ENCODE data around the gene SLC29A4. TPM values are rescaled to one million over a fixed set of nuclear protein-coding genes. Genes with fewer than 3 reads are reported as not detected.
"Not testable (repeated sequence)": the region's sequence is repeated elsewhere in the genome, so short reads cannot be mapped to it uniquely, and the experiment has no call there.

SLC29A4 gene
- total RNA-seq, 1 experiment from 2014 or later: 43.1 TPM

DNA sequence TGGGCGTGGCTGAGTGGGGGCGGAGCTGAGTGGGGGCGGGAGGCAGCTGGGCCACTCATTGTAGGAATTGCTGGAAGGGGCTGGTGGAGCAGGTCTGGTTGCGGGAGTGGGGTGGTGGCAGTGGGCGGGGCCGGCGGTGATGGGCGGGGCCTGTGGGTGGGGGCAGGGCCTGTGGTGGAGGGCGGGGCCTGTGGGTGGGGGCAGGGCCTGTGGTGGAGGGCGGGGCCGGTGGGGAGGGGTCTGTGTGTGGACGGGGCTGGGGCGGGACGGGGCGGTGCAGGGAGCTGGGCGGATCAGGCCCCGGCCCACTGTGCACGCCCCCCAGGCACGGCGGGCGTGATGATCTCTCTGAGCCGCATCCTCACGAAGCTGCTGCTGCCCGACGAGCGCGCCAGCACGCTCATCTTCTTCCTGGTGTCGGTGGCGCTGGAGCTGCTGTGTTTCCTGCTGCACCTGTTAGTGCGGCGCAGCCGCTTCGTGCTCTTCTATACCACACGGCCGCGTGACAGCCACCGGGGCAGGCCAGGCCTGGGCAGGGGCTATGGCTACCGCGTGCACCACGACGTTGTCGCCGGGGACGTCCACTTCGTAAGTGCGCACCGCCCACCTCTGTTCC lies 14.0 kb downstream of the SLC29A4 start:
- peaks cover 15% of the 10 kb centered on the region; the same call in 1 of the 2 replicates for H3K36me3 ChIP-seq
- no peak overlapping the region for H3K4me3 ChIP-seq
- peak in 1 of 2 experiments; percentile 37 for DNase-seq
- H3K4me1 ChIP-seq: no peaks in the 10 kb centered on the region
- no peak overlapping the region for H3K27ac ChIP-seq
- no peaks in the 10 kb centered on the region for H3K9me3 ChIP-seq (replicated peaks)
- H3K27me3 ChIP-seq: no peaks in the 10 kb centered on the region

DNA sequence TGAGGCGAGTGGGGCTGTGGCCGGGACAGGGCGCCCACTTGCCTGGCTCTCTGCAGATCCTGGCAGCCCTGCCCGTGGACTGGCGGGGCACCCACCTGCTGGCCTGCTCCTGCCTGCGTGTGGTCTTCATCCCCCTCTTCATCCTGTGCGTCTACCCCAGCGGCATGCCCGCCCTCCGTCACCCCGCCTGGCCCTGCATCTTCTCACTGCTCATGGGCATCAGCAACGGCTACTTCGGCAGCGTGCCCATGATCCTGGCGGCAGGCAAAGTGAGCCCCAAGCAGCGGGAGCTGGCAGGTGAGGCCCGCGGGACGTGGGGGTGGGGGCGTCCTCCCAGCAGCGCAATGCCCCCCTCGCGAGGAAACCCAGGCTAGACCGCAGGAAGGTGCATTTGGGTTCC lies 17.6 kb downstream of the SLC29A4 start:
- H3K27ac ChIP-seq: no peak overlapping the region

DNA sequence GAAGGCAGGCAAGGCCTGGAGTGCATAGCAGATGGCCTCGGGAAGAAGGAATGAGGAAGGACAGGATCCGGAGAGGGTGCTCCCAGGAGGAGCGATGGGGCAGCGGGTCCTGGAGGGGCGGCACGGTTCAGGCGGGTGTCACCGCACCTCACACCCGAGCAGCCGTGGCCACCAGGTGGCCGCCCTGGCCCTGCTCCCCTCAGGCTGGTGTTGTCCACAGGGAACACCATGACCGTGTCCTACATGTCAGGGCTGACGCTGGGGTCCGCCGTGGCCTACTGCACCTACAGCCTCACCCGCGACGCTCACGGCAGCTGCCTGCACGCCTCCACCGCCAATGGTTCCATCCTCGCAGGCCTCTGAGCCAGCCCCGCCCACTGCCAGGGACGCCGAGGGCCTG lies 19.8 kb downstream of the SLC29A4 start:
- Histone ChIP-seq H3K9me3 (replicated peaks) (no peaks in the 10 kb centered on the region), H3K36me3 (no peaks in the 10 kb centered on the region), H3K27me3 (no peaks in the 10 kb centered on the region), H3K4me3 (no peak overlapping the region), H3K27ac (no peak overlapping the region), H3K4me1 (no peaks in the 10 kb centered on the region)
- no peak for DNase-seq

More for the DNA sequence above, 17.6 kb downstream of the SLC29A4 start:
- no peak for DNase-seq
- Histone ChIP-seq H3K4me1 (no peaks in the 10 kb centered on the region), H3K9me3 (replicated peaks) (no peaks in the 10 kb centered on the region), H3K36me3 (no peaks in the 10 kb centered on the region), H3K27me3 (no peaks in the 10 kb centered on the region), H3K4me3 (no peak overlapping the region)

DNA sequence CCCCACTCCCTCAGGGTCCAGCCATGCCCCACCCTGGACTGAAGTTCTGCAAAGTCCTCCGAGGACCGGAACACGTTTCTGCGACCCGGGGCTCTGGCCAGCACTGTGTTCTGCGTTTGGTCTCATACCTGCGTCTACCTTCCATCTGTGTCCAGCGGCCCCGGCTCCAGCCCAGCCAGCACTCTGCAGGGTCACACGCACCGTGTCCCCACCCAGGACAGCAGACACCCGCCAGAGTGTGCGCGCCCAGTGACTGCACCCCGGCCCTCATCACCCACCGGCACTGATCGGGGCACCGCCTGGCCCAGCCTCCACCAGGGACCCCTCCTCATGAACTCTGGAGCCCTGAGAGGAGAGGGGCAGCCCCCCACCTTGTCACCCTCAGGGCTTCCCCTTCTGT lies 20.3 kb downstream of the SLC29A4 start:
- Histone ChIP-seq H3K36me3 (no peaks in the 10 kb centered on the region), H3K27ac (no peak overlapping the region), H3K4me1 (no peaks in the 10 kb centered on the region), H3K27me3 (no peaks in the 10 kb centered on the region), H3K4me3 (no peak overlapping the region), H3K9me3 (replicated peaks) (no peaks in the 10 kb centered on the region)
- no peak for DNase-seq

DNA sequence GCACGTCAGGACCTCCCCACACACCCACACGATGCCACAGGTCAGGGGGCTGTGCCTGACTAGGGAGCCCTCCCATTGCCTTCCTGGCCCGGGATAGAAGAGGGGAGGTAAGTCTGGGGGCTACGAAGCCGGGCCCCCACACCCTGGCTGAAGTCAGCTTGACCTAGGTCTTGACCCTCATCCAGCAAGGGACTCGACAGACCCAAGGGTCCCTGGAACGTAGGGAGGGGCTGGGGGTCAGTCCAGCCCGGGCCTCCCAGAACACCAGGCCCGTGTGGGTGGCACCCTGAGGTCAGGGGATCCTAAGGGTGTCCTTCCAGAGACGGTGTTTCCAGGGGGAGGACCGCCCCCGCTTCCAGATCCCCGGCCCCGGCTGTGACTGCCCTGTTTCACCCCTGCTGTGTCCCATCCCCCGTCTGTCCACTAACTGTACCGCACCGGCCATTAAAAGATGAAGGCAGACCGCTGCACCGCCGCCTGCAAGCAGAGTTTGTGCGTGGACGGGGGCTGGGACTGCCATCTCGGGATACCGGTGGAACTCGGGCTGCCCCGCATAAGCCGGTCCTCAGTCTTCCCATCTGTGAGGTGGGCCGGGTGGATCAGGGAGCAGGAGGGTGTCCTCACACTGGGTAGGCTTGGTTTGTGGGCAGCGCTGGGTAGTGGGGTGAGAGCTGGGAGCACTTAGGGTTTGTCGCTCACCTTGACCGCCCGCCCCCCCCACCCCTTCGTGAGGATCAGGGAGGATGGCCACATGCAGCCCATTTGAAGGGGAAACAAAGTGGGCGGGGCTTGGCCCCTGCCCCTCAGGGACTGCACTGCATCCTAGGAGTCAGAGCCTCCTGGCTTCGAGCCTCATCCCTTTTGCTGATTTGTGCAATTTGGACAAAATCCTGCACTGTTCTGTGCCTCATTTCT lies 21.1 kb downstream of the SLC29A4 start:
- Histone ChIP-seq H3K27ac (no peak overlapping the region), H3K4me1 (no peaks in the 10 kb centered on the region), H3K27me3 (no peaks in the 10 kb centered on the region), H3K36me3 (no peaks in the 10 kb centered on the region), H3K4me3 (no peak overlapping the region), H3K9me3 (replicated peaks) (no peaks in the 10 kb centered on the region)
- DNase-seq: no peak

DNA sequence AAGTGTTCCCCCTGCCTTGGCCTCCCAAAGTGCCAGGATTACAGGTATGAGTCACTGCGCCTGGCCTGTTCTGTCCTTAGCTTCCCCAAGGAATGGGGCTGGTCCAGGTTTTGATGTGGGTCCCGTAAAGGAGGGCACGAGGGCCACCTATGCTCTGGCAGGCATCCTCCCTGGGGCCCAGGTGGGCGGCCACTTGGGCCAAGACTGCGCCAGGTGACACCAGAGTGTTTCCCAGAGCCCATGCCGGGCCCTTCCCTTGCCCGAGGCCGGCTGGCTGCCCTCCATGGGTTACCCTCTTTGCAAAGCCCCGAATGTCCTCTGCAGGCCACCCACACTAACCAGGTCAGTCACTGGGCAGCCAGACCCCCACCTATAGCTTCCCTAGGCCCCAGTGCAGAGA lies 22.3 kb downstream of the SLC29A4 start:
- not testable (repeated sequence) for H3K27me3 ChIP-seq; H3K9me3 ChIP-seq (replicated peaks); H3K36me3 ChIP-seq; H3K27ac ChIP-seq; DNase-seq; H3K4me3 ChIP-seq; H3K4me1 ChIP-seq

DNA sequence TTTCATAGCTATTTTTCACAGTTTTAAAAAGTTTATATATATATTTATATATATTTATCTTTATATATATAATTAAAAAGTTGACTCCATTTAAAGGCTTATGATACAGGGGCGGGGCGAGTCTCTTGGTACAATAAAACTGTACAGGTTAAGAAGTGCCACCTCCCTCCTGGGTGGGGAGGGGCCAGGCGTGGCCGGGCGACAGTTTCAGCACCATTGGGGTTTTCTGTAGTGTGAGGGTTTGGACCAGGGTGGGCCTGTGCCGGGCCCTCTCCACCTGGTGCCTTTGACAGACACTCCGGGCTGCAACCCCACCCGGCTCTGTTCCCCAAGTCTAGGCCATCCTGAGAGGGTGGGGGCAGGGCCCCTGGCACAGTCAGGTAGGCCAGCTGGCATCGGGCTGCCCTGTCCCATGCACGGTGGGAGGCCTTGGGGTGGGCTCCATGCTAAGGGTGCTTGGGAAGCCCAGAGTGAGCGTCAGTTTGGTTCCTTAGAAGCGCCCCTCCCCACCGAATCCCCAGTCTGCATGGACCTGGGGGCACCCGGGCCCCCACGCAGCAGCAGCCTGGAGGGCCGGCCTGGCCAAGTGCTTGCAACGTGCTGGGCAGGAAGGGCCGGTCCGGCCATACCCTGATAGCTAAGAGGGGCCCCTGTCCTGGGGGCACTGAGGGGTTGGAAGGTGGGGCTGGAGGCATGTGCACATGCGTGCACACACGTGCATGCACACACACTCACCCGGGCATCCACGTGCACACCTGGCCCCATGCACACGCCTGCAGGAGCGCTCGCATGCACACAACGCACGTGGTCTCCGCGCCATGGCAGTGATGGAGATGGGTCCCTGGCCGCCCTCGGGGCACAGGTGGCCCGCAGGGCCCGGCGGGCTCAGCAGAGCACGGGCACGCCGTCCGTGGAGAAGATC lies 24.7 kb downstream of the SLC29A4 start:
- H3K4me3 ChIP-seq; DNase-seq; H3K27me3 ChIP-seq; H3K36me3 ChIP-seq; H3K27ac ChIP-seq; H3K4me1 ChIP-seq; H3K9me3 ChIP-seq (replicated peaks): not testable (repeated sequence)

DNA sequence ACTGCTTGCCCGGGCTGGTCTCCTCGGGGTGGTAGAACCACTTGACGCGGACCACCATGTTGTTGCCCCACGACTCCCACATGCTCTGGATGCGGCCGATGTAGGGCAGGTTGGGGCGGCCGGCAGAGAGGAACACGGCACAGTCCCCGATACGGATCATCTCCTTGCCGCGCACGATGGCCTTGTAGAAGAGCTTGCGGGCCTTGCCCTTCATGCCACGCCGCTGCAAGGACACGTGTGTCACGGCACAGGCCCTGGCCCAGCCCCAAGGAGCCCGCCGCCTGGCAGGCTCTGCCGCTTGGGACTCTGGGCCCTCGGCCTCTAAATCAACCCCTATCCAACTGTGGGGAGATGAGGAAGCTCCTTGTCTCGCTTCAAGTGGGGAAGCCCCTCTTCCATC lies 26.4 kb downstream of the SLC29A4 start:
- H3K27ac ChIP-seq: no peak overlapping the region
- no peaks in the 10 kb centered on the region for H3K9me3 ChIP-seq (replicated peaks)
- no peaks in the 10 kb centered on the region for H3K4me1 ChIP-seq
- H3K27me3 ChIP-seq: no peaks in the 10 kb centered on the region
- H3K4me3 ChIP-seq: no peak overlapping the region
- DNase-seq: no peak
- H3K36me3 ChIP-seq: peaks cover 5% of the 10 kb centered on the region; the same call in 1 of the 2 replicates

DNA sequence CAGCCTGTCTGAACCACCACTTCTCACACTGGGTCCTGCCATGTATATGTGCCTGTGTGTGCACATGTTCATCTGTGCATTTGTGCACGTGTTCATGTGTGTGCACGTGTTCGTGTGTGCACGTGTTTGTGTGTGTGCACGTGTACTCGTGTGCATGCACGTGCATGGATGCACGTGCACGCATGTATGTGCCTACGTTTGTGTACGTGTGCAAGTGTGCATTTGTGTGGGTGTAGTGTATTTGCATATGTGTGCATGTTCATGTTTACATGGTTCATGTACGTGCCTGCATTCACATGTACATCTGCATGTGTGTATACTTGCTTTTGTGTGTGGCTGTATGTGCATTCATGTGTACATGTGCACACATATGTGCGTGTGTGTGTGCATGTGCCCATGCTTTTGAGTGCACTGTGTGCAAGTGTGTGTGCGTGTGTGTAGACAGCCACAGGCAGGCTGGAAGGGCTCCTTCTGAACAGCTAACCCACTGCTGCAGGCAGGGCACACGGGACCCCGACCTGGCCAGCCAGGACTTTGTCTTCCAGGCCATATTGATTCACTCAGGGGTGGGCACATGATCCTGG lies 28.2 kb downstream of the SLC29A4 start:
- Histone ChIP-seq H3K4me3 (no peak overlapping the region), H3K4me1 (no peaks in the 10 kb centered on the region), H3K27me3 (no peaks in the 10 kb centered on the region), H3K27ac (no peak overlapping the region), H3K9me3 (replicated peaks) (no peaks in the 10 kb centered on the region), H3K36me3 (peaks cover 5% of the 10 kb centered on the region; the same call in 1 of the 2 replicates)
- DNase-seq: no peak

DNA sequence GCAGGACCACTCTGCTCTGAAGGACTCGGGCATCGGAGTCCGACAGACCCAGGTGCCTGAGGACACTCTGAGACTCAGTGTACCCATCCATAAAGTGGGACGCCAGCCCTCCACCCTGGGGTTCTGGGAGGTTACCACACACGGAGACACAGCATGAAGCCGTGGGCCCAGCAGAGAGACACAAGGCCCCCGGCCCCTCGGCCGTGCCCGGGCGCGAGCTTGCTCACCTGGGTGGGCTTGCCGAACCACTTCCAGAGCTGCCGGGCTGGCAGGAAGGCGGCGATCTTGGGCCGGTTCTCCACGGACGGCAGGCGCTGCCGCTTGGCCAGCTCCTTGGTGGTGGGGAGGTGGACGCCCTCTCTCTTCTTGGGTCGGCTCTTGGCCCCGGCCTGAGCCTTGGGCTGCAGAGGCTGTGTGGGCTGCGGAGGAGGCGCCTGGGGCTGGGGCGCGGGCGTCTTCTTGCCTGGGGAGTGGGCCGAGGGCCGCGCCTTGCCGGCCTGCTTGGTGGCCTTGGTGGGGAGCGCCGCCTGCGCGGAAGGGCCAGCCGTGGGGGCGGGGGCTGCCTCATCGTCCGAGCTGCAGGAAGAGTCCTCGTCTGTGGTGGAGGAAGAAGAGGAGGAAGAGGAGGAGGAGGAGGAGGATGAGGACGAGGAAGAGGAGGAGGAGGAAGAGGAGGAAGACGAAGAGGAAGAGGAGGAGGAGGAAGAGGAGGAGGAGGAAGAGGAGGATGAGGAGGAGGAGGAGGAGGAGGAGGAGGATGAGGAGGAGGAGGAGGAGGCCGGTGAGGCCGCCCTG lies 29.7 kb downstream of the SLC29A4 start:
- not testable (repeated sequence) for H3K4me1 ChIP-seq; H3K36me3 ChIP-seq; H3K27ac ChIP-seq; H3K27me3 ChIP-seq; DNase-seq; H3K4me3 ChIP-seq; H3K9me3 ChIP-seq (replicated peaks)

DNA sequence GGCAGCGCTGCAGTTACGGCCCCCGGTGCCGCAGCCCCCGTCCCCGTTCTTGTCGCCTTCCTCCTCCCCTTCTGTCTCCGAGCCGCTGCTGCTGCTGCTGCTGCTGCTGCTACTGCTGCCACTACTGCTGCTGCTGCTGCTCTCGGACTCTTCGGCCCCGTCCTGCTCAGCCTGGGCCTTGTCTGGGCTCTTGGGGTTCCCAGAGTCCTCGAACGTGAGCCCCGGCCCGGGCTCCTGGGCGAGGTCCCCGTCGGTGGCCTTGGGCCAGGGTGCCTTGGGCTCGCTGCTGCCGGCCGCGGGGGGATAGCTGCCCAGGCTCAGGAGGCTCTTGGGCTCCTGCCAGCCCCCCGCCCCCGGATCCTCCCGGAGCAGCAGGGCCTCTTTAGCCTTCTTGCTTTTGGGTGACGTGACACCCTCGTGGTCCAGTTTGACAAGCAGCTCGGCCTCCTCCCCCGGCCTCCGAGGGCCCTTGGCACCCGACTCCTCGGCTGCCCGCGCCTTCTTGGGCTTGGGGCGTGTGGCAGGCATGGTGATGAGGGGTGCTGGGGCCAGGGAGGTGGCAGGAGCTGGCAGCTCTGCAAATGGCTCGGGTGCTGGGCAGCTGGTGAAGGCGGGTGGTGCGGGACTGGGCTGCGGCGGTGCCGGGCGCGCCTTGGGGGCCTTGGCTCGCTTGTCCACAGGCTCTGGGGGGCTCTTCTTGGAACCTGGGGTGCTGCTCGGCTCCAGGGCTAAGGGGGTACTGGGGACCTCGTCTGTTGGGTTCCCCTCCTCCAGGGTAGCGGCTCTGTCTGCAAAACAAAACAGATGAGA lies 30.5 kb downstream of the SLC29A4 start:
- not testable (repeated sequence) for H3K27me3 ChIP-seq; H3K36me3 ChIP-seq; H3K9me3 ChIP-seq (replicated peaks); DNase-seq; H3K4me1 ChIP-seq; H3K27ac ChIP-seq; H3K4me3 ChIP-seq

DNA sequence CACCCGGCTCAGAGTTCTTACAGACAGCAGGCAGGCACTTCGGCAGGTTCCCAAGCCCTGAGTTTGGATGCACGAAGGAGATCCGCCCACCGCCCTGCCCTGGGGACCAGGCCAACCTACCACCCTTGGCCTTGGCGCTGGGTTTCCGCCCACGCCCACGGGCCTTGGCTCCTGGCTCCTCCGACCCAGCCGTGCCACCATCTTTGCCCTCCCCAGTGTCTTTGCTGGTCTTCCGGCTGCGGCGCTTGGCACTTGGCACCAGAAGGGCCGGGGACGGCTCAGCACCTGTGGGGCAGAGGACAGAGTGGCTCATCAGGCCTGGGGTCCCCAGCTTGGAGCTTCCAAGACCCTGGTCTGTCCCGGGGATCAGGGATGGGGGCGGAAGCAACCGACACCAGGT lies 32.1 kb downstream of the SLC29A4 start:
- no peak for DNase-seq
- H3K9me3 ChIP-seq (replicated peaks): peaks cover 6% of the 10 kb centered on the region
- H3K4me3 ChIP-seq: no peak overlapping the region
- H3K27ac ChIP-seq: no peak overlapping the region
- no peaks in the 10 kb centered on the region for H3K27me3 ChIP-seq
- no peaks in the 10 kb centered on the region for H3K4me1 ChIP-seq
- H3K36me3 ChIP-seq: peaks cover 13% of the 10 kb centered on the region; the same call in 1 of the 2 replicates

DNA sequence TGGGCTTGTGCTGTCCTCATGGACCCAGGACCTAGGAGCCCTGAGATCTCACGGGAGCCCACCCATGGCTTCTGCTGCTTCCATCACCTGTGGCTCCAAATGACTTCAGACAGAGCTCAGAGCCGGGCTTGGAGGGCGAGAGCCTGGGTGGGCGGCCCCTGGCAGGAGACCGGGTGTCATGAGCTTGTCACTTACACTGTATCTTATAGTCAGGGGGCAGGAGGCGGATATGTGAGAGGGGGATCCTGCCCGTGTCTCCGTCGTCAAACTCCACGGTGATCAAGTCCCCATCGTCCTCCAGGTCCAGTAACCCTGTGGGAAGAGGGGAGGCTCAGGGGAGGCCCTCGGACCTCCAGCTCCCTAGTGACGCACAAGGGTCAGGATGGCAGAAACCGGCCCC lies 33.0 kb downstream of the SLC29A4 start:
- DNase-seq: no peak
- H3K27me3 ChIP-seq: no peaks in the 10 kb centered on the region
- peaks cover 12% of the 10 kb centered on the region; the same call in 1 of the 2 replicates for H3K36me3 ChIP-seq
- H3K4me1 ChIP-seq: no peaks in the 10 kb centered on the region
- H3K27ac ChIP-seq: no peak overlapping the region
- no peak overlapping the region for H3K4me3 ChIP-seq
- H3K9me3 ChIP-seq (replicated peaks): peaks cover 6% of the 10 kb centered on the region

Measured in SJCRH30 (cell line).